Measurements from ENCODE around the gene FMNL2.

DNA sequence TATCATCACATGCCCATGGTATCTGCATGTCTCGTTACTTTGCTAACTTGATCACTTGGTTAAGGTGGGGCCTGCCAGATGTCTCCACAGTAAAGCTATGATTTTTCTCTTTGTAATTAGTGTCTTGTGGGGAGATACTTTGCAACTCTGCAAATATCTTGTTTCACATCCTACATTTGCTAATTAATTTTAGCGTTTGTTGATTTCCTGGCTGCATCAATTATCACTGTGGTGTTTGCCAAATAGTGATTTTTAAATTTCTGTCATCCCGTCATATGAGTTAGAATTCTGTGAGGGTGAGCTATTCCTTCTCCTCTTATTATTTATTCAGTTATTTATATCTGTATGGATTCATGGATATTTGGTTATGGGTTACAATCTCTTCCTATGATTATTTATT lies 161.4 kb downstream of the FMNL2 start:
- TF ChIP-seq CTCF (IDR thresholded peaks at IDR 0.05; ENCODE audit: low read length): no peak
- TF ChIP-seq EZH2 (IDR thresholded peaks at IDR 0.05; ENCODE audit: borderline replicate concordance, low read length): no peak
